Fibroblast of skin of scalp (primary cell): ENCODE measurements around the gene OXCT1.

Experiments used
- DNase-seq: peaks from one replicate; pipeline ENCODE4 v3.0.0-alpha.2; 2013

Gene OXCT1

GRCh38 chr5:41707853-41708603, 162.2 kb downstream of the OXCT1 start:
- peak; percentile 61 for DNase-seq

GRCh38 chr5:41695920-41696582, 174.2 kb downstream of the OXCT1 start:
- peak; percentile 15 for DNase-seq

- DNase-seq, result no peak
Measured at GRCh38 chr5:41686767-41687166, 183.5 kb downstream of the OXCT1 start.

GRCh38 chr5:41686191-41686590, 184.0 kb downstream of the OXCT1 start:
- DNase-seq, result no peak

- DNase-seq, result no peak
Measured at GRCh38 chr5:41683181-41683580, 187.0 kb downstream of the OXCT1 start.

GRCh38 chr5:41682641-41683040, 187.6 kb downstream of the OXCT1 start:
- no peak for DNase-seq

GRCh38 chr5:41681840-41682239, 188.4 kb downstream of the OXCT1 start:
- DNase-seq, result no peak
